ENCODE data around the gene DBT. TPM values are rescaled to one million over a fixed set of nuclear protein-coding genes. Genes with fewer than 3 reads are reported as not detected.

The DBT gene
- total RNA-seq, 1 experiment from 2014 or later = 20.3 TPM

DNA sequence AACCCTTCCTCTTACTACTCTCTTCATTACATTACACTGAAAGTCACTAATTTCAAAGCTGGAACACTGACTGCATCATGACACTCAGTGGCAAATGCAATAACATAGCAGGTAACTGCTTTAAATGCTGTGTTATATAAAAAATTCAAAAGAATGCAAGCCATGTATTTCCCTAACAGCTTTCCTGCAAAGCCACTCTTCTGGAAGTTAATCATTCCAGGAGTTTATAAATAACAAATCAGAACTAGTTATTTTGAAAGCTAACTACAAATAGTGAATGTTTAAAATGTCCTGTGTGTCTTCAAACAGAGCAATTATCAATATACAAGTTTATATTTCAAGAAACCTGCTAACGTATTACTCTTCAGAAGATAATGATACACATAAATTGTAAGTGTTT lies 34.5 kb downstream of the DBT start:
- H3T11ph ChIP-seq (ENCODE audit: low read length) = no peak overlapping the region
- no peak overlapping the region for H2BK5ac ChIP-seq (ENCODE audit: insufficient read length, low read length)
- H3K27ac ChIP-seq (ENCODE audit: insufficient read length, low read depth, low read length) = no peak overlapping the region
- H2BK15ac ChIP-seq (ENCODE audit: low read depth, low read length) = no peak overlapping the region
- WGBS (ENCODE audit: extremely low coverage, insufficient read length, low lambda C conversion rate) = no CpG with 5 or more reads among the region's 1 CpG
- H3K4me1 ChIP-seq (ENCODE audit: insufficient read depth, low read length) = no peaks in the 10 kb centered on the region
- H3K9me3 ChIP-seq (ENCODE audit: control insufficient read depth, low read depth, low read length) = no peaks in the 10 kb centered on the region
- Mint-ChIP-seq H3K9me3 (no peaks in the 10 kb centered on the region), H3K4me1 (no peaks in the 10 kb centered on the region), H3K36me3 (ENCODE audit: insufficient read depth in 1 of 3, low read depth in 3 of 3) (peaks cover 12 to 59% (median 46%) of the 10 kb centered on the region in 3 experiments), H3K27me3 (ENCODE audit: low read depth) (no peaks in the 10 kb centered on the region), H3K27ac (no peak overlapping the region), H3K4me3 (no peak overlapping the region)
- no peak overlapping the region for H2BK12ac ChIP-seq (ENCODE audit: insufficient read length, low read depth, low read length)
- H4K91ac ChIP-seq (ENCODE audit: insufficient read length, low read depth, low read length) = no peak overlapping the region
- H3K27me3 ChIP-seq (ENCODE audit: insufficient read depth, low read length) = no peaks in the 10 kb centered on the region
- no peaks in the 10 kb centered on the region for H3K79me2 ChIP-seq (ENCODE audit: insufficient read depth, low read length)
- H3K23me2 ChIP-seq (ENCODE audit: insufficient read length, low read depth, low read length, poor library complexity, severe bottlenecking) = no peaks in the 10 kb centered on the region
- H3K23ac ChIP-seq (ENCODE audit: insufficient read length, low read depth, low read length) = no peak overlapping the region
- H3K18ac ChIP-seq (ENCODE audit: insufficient read length, low read depth, low read length) = no peak overlapping the region
- H3K56ac ChIP-seq (ENCODE audit: insufficient read length, low read depth, low read length) = no peak overlapping the region
- H4K8ac ChIP-seq (replicated peaks; ENCODE audit: insufficient read length, low read depth, low read length) = no peak overlapping the region
- DNase-seq = no peak
- H2BK20ac ChIP-seq (ENCODE audit: low read depth, low read length, poor library complexity, severe bottlenecking) = no peak overlapping the region
- no peak for TF ChIP-seq CTCF (conservative IDR thresholded peaks at IDR 0.05)
- H3K4ac ChIP-seq (ENCODE audit: low read depth, low read length) = no peak overlapping the region
- H3K9ac ChIP-seq (ENCODE audit: extremely low read depth, insufficient read length, low read length) = no peak overlapping the region
- no peak overlapping the region for H2AK5ac ChIP-seq (ENCODE audit: insufficient read length, low read length)
- H4K5ac ChIP-seq (ENCODE audit: insufficient read length, low read depth, low read length) = no peak overlapping the region
- no peaks in the 10 kb centered on the region for H3K79me1 ChIP-seq (ENCODE audit: insufficient read depth, low read depth, low read length, poor library complexity, severe bottlenecking)
- H2AFZ ChIP-seq (ENCODE audit: low read length) = no peak overlapping the region
- H3K14ac ChIP-seq (ENCODE audit: insufficient read depth, low read length) = no peak overlapping the region
- no peak overlapping the region for H2BK120ac ChIP-seq (ENCODE audit: low read depth, low read length, poor library complexity, severe bottlenecking)
- H3K4me2 ChIP-seq (ENCODE audit: insufficient read depth, insufficient read length, low read length) = no peak overlapping the region
- H4K20me1 ChIP-seq (ENCODE audit: control insufficient read depth, insufficient read depth, insufficient read length) = no peaks in the 10 kb centered on the region

Measured in H9 (cell line).